Activated T-helper 2 cell treated with anti-CD3 and anti-CD28 coated beads, Interferon-gamma antibody, Interleukin-2, Interleukin-4, amounts not matched to agents 10 μg/mL and 5 μg/mL and 100 μg/mL, durations not matched to agents 14 hours and 24 hours and 36 hours (primary cell): ENCODE measurements around the gene SPRR3. TPM values are rescaled to one million over a fixed set of nuclear protein-coding genes. Genes with fewer than 3 reads are reported as not detected.

Source experiments
- DNase-seq: peaks from one replicate; pipeline ENCODE4 v3.0.0; 2021; ENCODE audit warnings: low spot score
- H3K27ac Mint-ChIP-seq: one replicate; pipeline ENCODE4 v1.8.0; 2021; ENCODE audit warnings: mixed read lengths
- H3K27me3 Mint-ChIP-seq: one replicate; pipeline ENCODE4 v1.8.0; 2021; ENCODE audit warnings: low read depth, mixed read lengths
- H3K36me3 Mint-ChIP-seq: one replicate; pipeline ENCODE4 v1.8.0; 2021; ENCODE audit warnings: low read depth, mixed read lengths
- H3K4me1 Mint-ChIP-seq: one replicate; pipeline ENCODE4 v1.8.0; 2021; ENCODE audit warnings: low read depth, mixed read lengths
- H3K4me3 Mint-ChIP-seq: one replicate; pipeline ENCODE4 v1.8.0; 2021; ENCODE audit warnings: low read depth, mild to moderate bottlenecking, moderate library complexity, mixed read lengths
- H3K9me3 Mint-ChIP-seq: one replicate; pipeline ENCODE4 v1.8.0; 2021; ENCODE audit warnings: mixed read lengths
- intact Hi-C: fragments of 100-400 bp; cut with micrococcal nuclease; formaldehyde crosslinking; loops from one replicate; pipeline ENCODE4 v1.15.1; 2023
- total RNA-seq: library from RNA; stranded (reverse); gene quantifications from 2 replicates; pipeline ENCODE4 v1.2.3, GENCODE V29; 2022

SPRR3 gene
- total RNA-seq, 1 donor from 2014 or later = not detected

DNA sequence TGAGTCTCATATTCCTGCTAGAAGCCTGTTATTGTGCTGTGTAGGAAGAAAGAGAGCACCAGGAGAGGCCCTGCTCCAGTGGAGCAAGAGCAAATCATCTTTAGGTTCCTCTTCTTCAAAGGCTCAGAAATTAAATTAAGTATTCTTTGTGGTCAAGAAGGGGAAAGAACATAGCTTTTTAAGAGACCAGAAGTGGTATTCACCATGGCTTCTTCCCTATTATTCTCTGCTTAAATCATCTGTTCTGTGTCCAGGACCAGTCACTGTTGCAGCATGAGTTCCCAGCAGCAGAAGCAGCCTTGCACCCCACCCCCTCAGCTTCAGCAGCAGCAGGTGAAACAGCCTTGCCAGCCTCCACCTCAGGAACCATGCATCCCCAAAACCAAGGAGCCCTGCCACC, 30.5 kb downstream of the SPRR3 start:
- Mint-ChIP-seq H3K27ac (no peak overlapping the region), H3K27me3 (no peaks in the 10 kb centered on the region), H3K4me3 (no peak overlapping the region), H3K4me1 (no peaks in the 10 kb centered on the region), H3K9me3 (no peaks in the 10 kb centered on the region), H3K36me3 (no peaks in the 10 kb centered on the region)
- intact Hi-C loops = no loop called here
- DNase-seq = no peak

DNA sequence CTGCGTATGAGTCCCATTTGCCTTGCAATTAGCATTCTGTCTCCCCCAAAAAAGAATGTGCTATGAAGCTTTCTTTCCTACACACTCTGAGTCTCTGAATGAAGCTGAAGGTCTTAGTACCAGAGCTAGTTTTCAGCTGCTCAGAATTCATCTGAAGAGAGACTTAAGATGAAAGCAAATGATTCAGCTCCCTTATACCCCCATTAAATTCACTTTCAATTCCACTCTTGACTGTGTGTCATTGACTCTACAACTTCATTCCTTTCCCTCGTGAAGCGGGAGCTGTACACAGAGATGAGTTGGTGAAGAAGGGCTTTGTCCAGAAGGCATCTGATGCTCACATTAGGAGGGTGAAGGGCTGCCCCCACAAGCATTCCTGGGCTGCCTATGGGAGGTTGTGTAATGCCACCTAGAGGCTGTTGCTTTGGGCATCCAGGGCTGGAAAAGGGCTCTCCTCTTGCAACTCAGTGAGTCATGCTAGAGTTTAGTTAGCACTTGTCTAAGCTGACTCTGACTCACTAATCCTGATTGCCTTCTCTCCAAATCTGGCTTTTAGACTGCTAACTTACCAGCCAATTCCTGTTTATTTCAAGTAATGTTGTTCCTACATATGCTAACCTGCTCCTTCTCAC, 31.2 kb downstream of the SPRR3 start:
- H3K27me3 Mint-ChIP-seq = no peaks in the 10 kb centered on the region
- no peak overlapping the region for H3K4me3 Mint-ChIP-seq
- DNase-seq = no peak
- no peaks in the 10 kb centered on the region for H3K36me3 Mint-ChIP-seq
- H3K27ac Mint-ChIP-seq = no peak overlapping the region
- H3K9me3 Mint-ChIP-seq = no peaks in the 10 kb centered on the region
- intact Hi-C loops = no loop called here
- H3K4me1 Mint-ChIP-seq = no peaks in the 10 kb centered on the region

DNA sequence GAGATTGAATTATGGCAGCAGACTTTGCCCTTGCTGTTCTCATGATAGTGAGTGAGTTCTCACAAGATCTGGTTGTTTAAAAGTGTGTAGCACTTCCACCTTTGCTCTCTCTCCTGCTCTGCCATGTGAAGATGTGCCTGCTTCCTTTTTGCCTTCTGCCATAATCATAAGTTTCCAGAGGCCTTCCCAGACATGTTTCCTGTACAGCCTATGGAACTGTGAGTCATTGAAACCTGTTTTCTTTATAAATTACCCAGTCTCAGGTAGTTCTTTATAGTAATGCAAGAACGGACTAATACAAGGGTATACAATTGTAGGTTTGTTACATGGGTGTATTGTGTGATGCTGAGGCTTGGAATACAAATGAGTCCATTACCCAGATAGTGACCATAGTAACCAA, 33.7 kb downstream of the SPRR3 start:
- H3K27ac Mint-ChIP-seq = no peak overlapping the region
- no peak overlapping the region for H3K4me3 Mint-ChIP-seq
- peaks cover 3% of the 10 kb centered on the region for H3K27me3 Mint-ChIP-seq
- H3K36me3 Mint-ChIP-seq = no peaks in the 10 kb centered on the region
- intact Hi-C loops = no loop called here
- no peaks in the 10 kb centered on the region for H3K4me1 Mint-ChIP-seq
- DNase-seq = no peak
- no peaks in the 10 kb centered on the region for H3K9me3 Mint-ChIP-seq

DNA sequence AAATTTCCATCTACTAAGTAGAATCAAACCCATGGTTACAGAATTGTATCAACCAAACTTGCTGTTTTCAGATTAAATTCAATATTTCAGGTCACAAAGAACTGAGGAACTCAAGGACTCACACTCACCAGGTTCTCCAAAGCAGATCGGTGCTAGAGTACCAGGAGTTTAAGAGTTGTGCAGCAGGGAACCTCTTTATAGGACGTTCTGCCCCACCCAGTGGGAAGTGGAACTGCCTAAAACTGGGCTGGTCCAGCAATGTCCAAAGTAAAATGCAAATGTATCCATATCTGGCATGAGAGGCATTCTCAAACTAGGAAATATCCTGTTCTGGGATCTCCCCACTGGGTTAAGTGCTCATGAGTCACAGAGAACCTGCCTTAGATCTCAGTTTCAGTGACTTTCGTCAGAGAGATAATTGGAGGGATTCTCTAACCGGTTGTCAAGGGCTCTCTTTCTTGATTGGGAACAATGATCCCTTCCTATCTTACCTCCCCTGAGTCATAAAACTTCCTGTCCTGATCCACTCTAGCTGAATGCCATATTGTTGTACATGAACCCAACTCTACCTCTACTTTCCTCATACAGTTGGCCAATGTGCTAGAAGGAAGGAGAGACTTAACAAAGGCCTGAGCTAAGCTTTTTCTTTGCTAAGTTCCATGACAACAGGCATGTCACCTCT, 39.5 kb downstream of the SPRR3 start, which contains the start of gene SPRR2D:
TSS of gene SPRR2D (minus strand) at position 171 of the 682 bp plus-strand sequence. CDS start 774 bp downstream, outside the sequence.
- intact Hi-C loops = no loop called here
- H3K4me1 Mint-ChIP-seq = no peaks in the 10 kb centered on the region
- no peaks in the 10 kb centered on the region for H3K36me3 Mint-ChIP-seq
- no peak within 1 kb of the TSS for H3K27ac Mint-ChIP-seq
- no peak for DNase-seq
- no peaks in the 10 kb centered on the region for H3K9me3 Mint-ChIP-seq
- peaks cover 9% of the 10 kb centered on the region for H3K27me3 Mint-ChIP-seq
- no peak within 1 kb of the TSS for H3K4me3 Mint-ChIP-seq

DNA sequence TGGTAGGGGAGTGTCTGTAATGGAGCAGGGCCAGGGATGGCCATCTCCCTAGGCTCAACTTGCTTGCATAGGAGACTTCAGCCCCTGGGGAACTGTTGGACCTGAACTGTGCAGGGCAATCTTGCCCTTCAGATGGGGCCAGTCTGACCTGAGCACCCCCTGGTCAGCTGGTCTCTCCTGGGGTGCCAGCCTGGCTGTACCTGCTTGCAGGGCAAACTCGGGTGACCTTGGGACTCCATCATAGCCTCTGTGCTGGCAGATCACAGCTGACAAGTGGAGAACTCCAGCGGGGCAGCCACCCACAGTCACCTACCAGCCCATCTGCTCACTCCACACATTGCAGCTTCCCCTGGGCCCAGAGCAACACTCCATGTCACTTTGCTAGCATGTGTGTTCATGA, 47.7 kb downstream of the SPRR3 start:
- no peaks in the 10 kb centered on the region for H3K4me1 Mint-ChIP-seq
- no peak overlapping the region for H3K27ac Mint-ChIP-seq
- H3K27me3 Mint-ChIP-seq = peaks cover 9% of the 10 kb centered on the region
- H3K4me3 Mint-ChIP-seq = no peak overlapping the region
- intact Hi-C loops = no loop called here
- no peaks in the 10 kb centered on the region for H3K36me3 Mint-ChIP-seq
- DNase-seq = no peak
- no peaks in the 10 kb centered on the region for H3K9me3 Mint-ChIP-seq

Other genes starting within 250 kb of the SPRR3 start
- gene KPRP, start 243.7 kb upstream of the SPRR3 start, total RNA-seq = not detected in 2 replicates
- gene LCE1F, start 226.6 kb upstream of the SPRR3 start, total RNA-seq = not detected in 2 replicates
- not detected in 2 replicates for gene LCE1E, start 215.5 kb upstream of the SPRR3 start, total RNA-seq
- gene LCE1D, start 205.0 kb upstream of the SPRR3 start, total RNA-seq = not detected in 2 replicates
- not detected in 2 replicates for gene LCE1C, start 195.1 kb upstream of the SPRR3 start, total RNA-seq
- gene LCE1B, start 189.8 kb upstream of the SPRR3 start, total RNA-seq = not detected in 2 replicates
- gene LCE1A, start 174.3 kb upstream of the SPRR3 start, total RNA-seq = not detected in 2 replicates
- gene LCE6A, start 158.9 kb upstream of the SPRR3 start, total RNA-seq = not detected in 2 replicates
- not detected in 2 replicates for gene LCE7A, start 141.8 kb upstream of the SPRR3 start, total RNA-seq
- not detected in 2 replicates for gene SMCP, start 123.4 kb upstream of the SPRR3 start, total RNA-seq
- gene IVL, start 93.2 kb upstream of the SPRR3 start, total RNA-seq = not detected in 2 replicates
- gene SPRR5, start 54.5 kb upstream of the SPRR3 start, total RNA-seq = not detected in 2 replicates
- not detected in 2 replicates for gene SPRR4, start 31.1 kb upstream of the SPRR3 start, total RNA-seq
- gene SPRR1A, start 17.7 kb upstream of the SPRR3 start, total RNA-seq = not detected in 2 replicates
- not detected in 2 replicates for gene SPRR1B, start 29.5 kb downstream of the SPRR3 start, total RNA-seq
- gene SPRR2D, start 39.4 kb downstream of the SPRR3 start, total RNA-seq = not detected in 2 replicates
- not detected in 2 replicates for gene SPRR2A, start 55.8 kb downstream of the SPRR3 start, total RNA-seq
- gene SPRR2B, start 69.9 kb downstream of the SPRR3 start, total RNA-seq = not detected in 2 replicates
- not detected in 2 replicates for gene SPRR2E, start 92.8 kb downstream of the SPRR3 start, total RNA-seq
- not detected in 2 replicates for gene SPRR2F, start 111.8 kb downstream of the SPRR3 start, total RNA-seq
- gene SPRR2G, start 149.1 kb downstream of the SPRR3 start, total RNA-seq = not detected in 2 replicates
- not detected in 2 replicates for gene LELP1, start 201.7 kb downstream of the SPRR3 start, total RNA-seq
- not detected in 2 replicates for gene PRR9, start 215.8 kb downstream of the SPRR3 start, total RNA-seq